Cardiac septum (tissue), 1 donor: Measurements from ENCODE around the gene RASA2. TPM values are rescaled to one million over a fixed set of nuclear protein-coding genes. Genes with fewer than 3 reads are reported as not detected.
"Not testable (repeated sequence)": the region's sequence is repeated elsewhere in the genome, so short reads cannot be mapped to it uniquely, and the experiment has no call there.

Experiments used
- DNase-seq: peaks from one replicate; pipeline ENCODE4 v3.0.0-alpha.2; 2020; ENCODE audit warnings: low spot score
- intact Hi-C: fragments of 100-400 bp; cut with DNase I; formaldehyde crosslinking; loops from one replicate; pipeline ENCODE4 v1.14.0; 2022
- total RNA-seq: library from RNA; stranded (reverse); fragmentation: NEBNext Ultra II Directional; extraction: Animal tissue kit (Norgen Biotek cat#: 25700); gene quantifications from one replicate; pipeline ENCODE4 v1.2.1, GENCODE V29; 2021
- donor health status: DM: no; HTN: no; CAD: no.

Gene RASA2
- total RNA-seq, 1 donor from 2014 or later, result 7.1 TPM

DNA sequence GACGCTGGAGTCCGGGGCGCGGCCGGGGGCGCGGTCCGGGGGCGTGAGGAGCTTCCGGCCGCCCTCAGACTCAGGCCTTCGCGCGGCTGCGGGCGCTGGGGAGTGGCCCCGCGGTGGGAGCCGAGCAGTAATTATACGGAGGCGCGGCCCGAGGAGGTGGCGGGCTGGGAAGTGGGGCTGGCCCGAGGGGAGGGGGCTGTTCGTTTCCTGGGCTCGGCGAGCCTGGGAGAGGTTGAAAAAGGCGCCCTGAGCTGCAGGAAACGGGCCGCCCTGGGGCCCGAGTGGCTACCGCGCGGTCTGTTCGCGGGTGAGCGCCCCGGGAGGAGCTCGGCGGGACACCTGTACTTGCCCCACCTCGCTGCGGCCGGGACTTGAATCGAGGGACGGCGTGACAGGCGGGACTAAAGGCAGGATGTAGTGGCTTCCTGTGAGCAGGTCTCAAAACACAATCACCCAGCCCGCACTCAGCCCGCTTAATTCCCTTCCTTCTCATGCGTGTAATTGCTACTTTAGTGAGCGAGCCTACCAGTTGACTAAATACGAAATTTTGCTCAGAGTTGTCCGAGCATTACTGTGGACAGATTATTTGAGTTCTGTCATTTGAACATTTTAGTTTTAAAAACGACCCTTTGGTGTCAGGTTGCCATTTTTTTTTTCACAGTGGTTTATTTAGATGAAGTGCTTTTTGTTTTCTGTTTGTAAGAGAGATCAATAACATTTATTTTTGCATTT, 860 bp downstream of the RASA2 start:
- intact Hi-C loops, result loop anchor here (2.0 to 10.0 kb wide), 2 partner anchors 251 to 387 kb away; partner anchors contain the start of genes ATP1B3 and RNF7
- DNase-seq, result peak; percentile 89

DNA sequence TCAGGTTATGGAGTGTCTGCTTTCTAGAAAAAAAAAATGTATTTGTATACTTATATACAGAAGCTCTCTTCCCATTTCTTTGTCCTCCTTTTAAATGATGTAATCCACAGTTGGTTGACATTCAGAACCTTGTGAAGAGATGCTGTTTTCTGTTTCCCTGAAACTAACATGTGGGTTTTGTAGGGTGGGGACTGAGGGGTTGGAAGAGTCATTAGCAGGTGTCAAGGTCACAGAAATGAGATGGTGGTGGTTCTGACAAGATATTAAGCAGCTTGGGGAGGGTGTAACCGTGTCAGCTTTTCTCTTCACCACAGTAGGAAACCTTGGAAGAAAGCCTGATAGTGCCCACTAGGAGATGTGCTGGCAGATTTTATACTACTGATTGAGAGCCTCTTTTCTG, 2.4 kb downstream of the RASA2 start:
- no peak for DNase-seq
- intact Hi-C loops, result loop anchor here (10.0 kb wide), 1 partner anchor 386 kb away; the partner anchor contains the start of gene ATP1B3

DNA sequence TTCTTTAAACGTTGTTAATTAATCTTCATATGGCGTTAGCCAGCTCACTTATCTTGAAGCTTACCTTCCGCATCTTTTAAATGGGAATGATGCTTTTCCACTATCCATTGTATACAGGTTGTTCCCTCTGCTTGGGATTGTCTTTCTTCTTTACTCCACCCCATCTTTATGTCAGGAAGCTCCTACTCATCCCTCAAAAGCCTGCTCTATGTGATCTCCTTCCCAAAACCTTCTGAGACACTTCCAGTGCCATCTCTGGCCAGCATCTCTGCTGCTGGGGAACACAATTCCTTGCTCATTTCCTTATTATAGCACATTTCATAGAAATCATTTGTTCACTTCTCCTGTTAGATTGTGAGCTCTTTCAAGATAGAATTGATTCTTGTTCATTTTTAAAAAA, 4.3 kb downstream of the RASA2 start:
- intact Hi-C loops, result no loop called here
- no peak for DNase-seq

DNA sequence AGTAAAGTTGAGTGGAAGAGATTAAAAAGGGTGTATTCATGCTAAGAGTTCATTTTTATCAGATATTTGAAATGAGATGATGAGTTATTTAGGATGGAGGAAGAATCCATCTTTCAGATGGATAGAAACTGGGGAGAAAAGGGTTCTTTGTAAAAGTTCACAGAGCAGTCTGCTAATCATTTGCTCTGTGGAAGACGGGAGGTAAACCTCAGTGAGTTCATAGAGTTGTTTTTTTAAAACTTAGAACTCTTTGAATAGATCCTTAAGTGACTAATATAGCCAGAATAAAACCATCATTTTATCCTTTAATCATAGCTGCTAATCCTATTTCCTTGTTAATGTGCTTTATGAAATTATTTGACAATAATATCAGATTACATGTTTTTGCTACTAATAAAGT, 5.1 kb downstream of the RASA2 start:
- intact Hi-C loops, result no loop called here
- no peak for DNase-seq

DNA sequence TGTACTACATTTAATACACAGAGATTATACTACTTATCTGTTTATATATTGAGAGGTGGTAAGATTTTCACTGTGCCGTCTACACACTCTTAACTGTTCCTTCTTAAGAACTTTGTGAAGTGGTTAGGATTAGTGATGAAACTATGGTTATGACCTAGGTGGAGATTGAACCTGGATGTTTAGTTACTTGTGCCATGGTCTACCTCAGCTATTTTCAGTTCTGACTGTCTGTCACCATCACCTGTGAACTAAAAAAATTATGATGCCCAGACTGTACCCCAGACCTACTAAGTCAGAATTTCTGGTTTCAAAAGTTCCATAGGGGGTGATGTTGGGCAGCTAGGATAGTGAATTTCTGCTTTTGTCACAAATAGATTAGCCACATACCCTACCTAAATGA, 6.4 kb downstream of the RASA2 start:
- intact Hi-C loops, result no loop called here
- no peak for DNase-seq

DNA sequence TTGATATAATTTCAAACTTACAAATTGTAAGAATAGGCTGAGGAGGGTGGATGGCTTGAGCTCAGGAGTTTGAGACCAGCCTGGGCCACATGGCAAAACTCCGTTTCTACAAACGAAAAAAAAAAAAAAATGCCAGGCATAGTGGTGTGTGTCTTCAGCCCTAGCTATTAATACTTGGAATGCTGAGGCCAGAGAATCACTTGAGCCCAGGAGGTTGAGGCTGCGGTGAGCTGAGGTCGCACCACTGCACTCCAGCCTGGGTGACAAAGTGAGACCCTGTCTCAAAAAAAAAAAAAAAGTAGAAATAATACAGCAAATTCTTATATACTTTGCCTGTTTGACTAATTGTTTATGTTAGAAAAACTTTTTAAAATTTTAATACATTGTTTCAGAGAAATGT, 10.8 kb downstream of the RASA2 start:
- intact Hi-C loops, DNase-seq: not testable (repeated sequence)

DNA sequence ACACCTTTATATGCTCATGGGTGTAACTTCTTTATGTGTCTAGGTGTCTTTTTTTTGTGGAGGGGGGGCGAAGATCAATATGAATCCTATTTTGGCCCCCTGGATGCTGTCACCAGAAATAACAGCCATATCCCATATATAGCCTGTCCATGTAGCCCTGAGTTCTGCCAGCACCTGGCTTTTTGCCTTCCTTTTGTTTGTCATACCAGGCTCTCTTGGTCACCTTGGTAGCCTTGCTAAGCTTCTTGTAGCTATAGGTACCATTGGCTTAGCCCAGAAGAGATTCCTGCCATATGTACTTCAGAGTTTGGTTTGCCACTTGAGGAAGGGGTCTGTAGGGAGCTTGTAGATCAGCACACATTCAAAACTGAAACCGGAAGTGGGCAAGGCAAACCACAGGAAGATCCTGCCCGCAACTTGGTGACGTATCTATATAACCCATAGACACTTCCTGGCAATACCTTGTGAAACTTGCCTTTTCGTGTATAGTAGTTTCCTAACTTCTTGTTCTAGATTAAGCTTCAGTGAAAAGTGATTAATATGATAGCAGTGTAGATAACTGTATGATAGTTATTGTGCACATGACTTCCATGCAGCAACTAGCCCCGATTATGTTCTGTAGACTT, 11.9 kb downstream of the RASA2 start:
- intact Hi-C loops, result no loop called here

DNA sequence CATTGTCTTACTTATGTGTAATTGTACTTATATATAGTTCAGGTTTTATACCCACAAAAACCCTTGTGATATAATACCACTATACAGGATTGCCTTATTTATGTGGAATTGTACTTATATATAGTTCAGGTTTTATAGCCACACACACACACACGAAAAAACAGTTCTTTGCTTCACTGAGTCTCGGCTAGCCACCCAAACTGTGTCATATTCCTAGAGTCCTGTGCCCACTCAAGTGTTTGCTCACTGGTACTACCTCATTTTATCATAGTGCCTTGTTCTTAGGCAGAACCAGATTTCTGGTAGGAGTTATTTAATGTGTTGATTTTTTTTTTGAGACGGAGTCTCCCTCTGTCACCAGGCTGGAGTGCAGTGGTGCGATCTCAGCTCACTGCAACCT, 12.5 kb downstream of the RASA2 start:
- intact Hi-C loops, result no loop called here
- DNase-seq, result no peak

More for the DNA sequence above, 11.9 kb downstream of the RASA2 start:
- DNase-seq, result peak; percentile 83

DNA sequence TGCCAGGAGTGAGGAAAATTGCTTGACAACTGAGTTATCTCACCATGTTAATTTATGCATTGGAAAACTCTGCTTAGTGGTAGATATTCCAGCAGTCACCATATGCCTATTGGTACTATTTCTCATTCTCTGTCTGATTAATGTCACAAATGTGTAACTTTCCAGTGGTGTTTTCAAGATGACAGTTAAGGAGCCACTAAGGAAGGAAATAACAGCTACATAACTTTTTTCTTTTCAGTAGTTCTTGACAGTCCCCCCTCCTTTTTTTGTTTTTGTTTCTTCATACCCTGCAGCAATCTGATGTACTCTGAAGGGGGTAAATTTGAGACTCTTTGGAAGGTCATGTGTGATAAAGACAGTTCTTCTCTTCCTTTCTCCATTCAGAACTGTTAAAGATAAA, 13.1 kb downstream of the RASA2 start:
- intact Hi-C loops, result no loop called here
- DNase-seq, result no peak

DNA sequence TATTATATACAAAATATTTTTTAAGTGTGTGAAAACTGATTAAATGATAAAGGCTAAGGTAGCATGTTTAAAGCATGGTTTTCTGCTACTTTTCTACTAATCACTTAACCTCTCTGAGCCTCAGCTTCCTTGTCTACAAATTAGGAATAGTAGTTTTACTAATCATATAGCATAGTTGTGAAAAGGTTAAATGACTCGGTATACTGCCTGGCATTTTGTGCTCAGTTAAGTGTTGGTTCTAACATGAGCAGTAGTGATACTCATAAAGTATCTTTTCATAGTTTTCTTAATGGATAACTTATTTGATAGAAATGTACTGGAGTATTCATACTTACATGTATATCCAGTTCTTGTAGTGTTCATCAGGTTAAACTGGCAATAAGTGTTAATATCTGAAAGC, 13.6 kb downstream of the RASA2 start:
- intact Hi-C loops, result no loop called here

DNA sequence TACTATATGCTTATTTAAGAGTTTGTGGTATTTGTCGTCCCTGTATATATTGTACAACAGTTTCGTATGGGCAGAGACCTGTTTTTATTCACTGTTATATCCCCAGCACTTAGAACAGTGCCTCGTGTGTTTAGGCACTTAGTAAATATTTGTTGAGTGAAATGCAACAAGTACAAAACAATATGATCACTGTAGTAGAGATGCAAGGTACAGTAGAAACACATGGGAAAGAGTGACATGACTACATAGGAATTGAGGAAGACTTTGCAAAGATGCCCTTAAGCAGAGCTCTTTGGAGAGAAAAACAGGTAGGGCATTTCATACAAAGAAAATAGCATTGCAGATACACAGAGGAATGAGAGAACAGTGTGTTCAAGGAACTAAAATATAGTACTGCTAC, 18.3 kb downstream of the RASA2 start:
- intact Hi-C loops, result no loop called here
- no peak for DNase-seq

More for the DNA sequence above, 13.6 kb downstream of the RASA2 start:
- DNase-seq, result no peak

DNA sequence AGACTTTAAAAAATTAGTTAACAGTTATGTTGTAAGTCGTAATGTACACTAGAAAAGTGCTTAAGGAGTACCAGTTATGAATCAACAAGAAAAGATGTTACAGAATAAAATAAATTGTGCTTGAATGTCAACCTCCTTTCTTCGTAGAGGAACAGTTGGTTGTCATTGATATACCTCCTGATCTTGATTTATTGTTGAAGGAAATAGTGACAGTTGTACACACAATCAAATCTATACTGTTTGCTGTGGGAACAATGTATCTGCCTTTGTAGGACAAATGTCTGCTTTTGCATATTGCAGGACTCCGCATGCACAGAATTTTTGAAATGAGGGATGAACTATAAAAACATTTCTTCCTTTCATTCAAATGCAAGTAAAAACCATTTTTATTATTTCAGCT, 19.2 kb downstream of the RASA2 start:
- intact Hi-C loops, result no loop called here
- DNase-seq, result no peak

DNA sequence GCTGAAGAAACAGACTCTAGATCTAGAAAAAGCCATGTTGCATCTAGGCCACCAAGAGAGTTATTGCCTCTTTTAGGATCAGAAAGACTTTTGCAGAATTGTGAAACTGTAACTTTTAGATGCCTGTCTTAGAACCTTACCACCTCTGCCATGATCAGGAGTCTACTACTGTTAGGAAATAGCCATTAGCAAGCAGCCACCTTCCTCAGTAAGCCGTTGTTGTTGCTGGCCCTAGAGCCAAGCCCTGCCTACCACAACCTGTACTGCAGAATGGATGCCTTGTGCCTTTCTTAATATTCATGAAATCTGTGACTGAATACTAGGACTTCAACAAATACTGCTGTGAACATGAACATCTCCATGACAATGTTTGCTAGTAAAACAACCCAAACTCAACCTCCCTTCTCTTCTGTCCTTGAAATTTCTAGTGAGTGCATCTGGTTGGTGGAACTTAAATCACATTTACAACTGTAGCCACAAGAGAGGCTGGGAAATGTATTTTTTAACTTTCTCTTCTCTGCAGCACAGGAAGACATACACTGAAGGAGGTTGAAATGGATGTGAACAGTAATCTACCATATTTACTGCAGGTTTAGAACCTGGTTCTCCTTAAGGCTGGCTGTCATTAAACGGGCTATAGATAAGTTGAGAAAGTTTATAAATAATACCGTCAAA, 20.7 kb downstream of the RASA2 start:
- intact Hi-C loops, result no loop called here
- no peak for DNase-seq

DNA sequence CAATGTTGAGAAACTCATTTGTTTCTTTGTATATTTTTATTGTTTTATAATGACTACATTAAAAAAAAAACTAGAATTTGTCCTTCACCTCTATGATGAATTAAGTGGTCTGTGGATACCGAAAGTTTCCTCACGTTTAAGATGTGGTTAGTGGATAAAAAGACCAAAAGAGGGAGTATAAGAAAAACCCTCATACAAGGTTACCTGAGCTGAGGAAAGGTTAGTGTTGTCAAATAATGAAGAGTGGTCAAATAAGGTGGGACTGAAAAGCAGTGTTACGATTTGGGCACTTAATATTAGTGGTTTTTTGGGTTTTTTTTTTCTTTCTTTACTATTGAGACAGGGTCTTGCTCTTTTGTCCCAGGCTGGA, 21.2 kb downstream of the RASA2 start:
- DNase-seq, result no peak
- intact Hi-C loops, result no loop called here

DNA sequence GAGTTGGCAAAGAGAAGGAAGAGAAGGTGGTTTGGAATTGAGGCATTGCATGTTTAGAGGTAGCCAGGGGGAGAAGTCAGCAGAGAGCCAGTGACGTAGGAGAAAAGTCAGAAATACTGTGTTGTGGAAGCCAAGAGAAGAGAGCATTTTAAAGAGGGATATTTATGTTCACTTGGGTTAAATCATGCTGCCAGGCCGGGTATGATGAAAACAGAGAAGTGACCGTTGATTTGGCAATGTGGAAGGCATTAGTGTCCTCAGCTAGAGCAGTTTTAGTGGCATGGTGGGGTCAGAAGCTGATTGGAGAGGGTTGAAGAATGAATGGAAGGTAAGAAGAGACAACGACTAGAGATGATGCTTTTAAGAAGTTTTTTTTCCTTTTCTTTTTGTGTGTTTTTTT, 24.5 kb downstream of the RASA2 start:
- DNase-seq, result no peak
- intact Hi-C loops, result no loop called here

DNA sequence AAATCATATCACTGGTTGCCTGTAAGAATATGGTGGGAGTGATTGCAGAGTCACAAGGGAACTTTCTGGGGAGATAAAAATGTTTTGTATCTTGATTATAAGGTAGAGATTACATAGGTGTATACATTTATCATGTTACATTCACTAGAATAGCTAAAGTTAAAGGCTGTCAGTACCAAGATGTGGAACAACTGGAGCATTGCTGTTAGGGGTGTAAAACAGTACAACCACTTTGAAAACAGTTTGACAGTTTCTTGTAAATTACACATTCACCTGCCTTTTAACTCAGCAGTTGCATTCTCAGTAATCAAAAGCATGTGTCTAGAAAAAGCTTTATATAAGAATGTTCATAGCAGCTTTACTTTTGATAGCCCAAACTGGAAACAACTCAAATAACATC, 27.6 kb downstream of the RASA2 start:
- no peak for DNase-seq
- intact Hi-C loops, result no loop called here

DNA sequence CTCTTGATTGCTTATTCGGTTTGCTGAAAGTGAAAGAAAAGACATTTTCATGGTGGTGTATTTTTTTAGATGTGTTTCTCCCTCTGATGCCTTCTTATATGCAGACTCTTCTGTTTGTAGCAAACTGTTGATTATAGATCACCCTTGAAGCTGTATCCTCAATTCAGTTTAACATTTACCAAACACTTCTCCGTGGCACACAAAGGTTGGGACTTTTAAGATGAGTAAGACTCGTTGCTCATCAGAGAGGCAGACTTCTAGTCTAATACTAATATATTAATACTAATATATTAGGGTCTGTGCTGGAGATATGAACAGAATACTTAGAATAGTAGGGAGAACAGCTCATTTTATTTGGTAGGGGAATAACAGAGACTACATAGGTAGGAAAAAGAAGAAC, 32.8 kb downstream of the RASA2 start:
- intact Hi-C loops, result no loop called here
- no peak for DNase-seq

DNA sequence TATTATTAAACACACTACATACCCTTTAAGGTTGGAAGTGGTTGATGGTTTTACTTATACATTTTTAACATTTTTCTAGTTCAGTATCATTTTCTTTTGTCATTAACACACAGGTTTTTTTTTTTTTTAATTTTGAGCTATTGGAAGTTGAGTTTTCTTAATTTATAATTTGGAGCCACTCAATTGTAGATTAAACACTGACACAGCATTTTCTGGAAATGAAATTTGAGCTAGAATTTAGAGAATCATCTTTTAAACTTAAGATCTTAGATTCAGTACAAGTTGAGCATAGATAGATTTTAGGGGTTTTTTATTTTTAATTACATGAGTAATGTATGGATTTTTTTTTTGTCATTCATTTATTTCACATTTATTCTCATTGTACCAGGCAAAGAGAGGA, 35.0 kb downstream of the RASA2 start:
- DNase-seq, result no peak
- intact Hi-C loops, result no loop called here

DNA sequence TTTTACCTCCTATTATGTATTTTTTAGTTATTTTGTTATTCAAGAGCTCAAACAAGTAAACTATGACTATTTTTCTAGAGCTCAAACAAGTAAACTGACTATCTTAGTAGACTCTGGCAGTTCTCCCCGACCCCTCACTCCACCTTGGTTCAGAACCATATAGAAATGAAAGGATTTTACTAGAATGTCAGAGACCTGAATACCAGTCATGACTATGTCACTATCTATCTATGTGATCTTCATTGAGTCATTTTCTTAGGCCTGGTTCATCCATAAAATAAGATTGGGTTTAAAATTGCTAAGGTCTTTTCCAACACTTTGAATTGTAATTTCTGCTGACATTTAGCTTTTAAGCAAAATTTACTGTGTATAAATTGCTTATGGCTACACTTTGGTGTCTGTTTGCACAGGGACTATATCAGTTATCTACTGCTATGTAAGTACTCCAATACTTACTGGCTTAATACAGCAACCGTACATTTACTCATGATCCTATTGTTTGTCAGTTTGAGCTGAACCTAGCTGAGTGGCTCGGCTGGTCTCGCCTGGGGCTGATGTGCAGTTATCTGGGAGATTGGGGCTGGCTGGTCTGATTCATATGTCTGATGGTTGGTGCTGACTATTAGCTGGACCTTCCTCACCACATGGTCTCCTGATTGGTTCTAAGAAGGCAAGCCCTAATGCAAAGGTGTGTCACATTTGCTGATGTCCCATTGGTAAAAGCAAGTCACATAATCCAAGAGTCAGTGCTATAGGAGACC, 37.0 kb downstream of the RASA2 start:
- DNase-seq, result no peak
- intact Hi-C loops, result no loop called here

DNA sequence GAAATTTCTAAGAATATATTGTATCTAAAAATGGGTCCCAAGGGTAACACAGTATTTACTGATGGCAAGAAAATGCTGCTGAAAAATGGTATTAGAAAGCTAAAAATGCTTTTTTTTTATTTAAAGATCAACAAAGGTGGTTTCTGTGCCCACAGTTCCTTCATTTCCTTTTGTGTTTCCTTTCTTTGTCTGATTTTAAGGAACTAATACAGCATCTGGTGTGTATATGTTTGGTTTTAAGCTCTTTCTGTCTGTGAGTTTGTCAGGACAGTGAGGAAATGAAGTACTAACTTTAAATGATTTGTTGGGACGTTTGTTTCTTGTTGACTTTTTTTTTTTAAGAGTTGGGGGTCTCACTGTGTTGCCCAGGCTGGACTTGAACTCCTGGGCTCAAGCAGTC, 38.2 kb downstream of the RASA2 start:
- no peak for DNase-seq
- intact Hi-C loops, result no loop called here
